HepG2 (cell line): ENCODE results near the gene DDI2. TPM values are rescaled to one million over a fixed set of nuclear protein-coding genes. Genes with fewer than 3 reads are reported as not detected.

Experiments
- ATAC-seq: fragments of 200-7000 bp; cut with Tn5 transposase; 3 replicates; pipeline ENCODE4 v1.9.1; 2020; ENCODE audit warnings: mild to moderate bottlenecking, moderate library complexity
- BruUV-seq: library from RNA; stranded (reverse); fragments of 400-500 nt; replicated peaks from 2 replicates; lab custom pipeline; 2021; lab: Mats Ljungman, UMichigan
- CTCF ChIA-PET: fragments of 300-600 bp; formaldehyde crosslinking; extraction: SDS; loops from one replicate; lab custom pipeline; 2021; ENCODE audit warnings: low total read pairs, inconsistent platforms, low intra/inter-chr PET ratio; lab: Yijun Ruan, JAX
- POLR2A ChIA-PET: fragments of 350-600 bp; sonication (Branson Sonifier 250); formaldehyde crosslinking; loops from one replicate; lab custom pipeline; 2020; ENCODE audit warnings: antibody characterized with exemption, inconsistent platforms; lab: Yijun Ruan, JAX
- DNase-seq: peaks from one replicate; pipeline ENCODE4 v3.0.0-alpha.2; 2015; ENCODE audit warnings: low spot score
- FAIRE-seq: peaks from 3 replicates; lab custom pipeline; 2011; peaks lifted over from hg19 to GRCh38; lab: Jason Lieb, UNC
- H2AFZ ChIP-seq: one replicate; pipeline ENCODE4 v1.6.1; 2011; ENCODE audit warnings: low read length, inconsistent platforms
- H3K27ac ChIP-seq: fragments of 300-600 bp; 3 replicates; pipeline ENCODE4 v1.8.0; 2011; ENCODE audit warnings: mixed run types, mild to moderate bottlenecking, mixed read lengths, low read length, inconsistent platforms; ENCODE audit not compliant: insufficient read depth; ENCODE audit errors: extremely low read length
- H3K27me3 ChIP-seq, 2 experiments: fragments of 200-600 bp in 1 of 2; 2 replicates in 1 of 2; 3 replicates in 1 of 2; pipeline versions ENCODE4 v1.6.0 to v1.8.0; 2011; ENCODE audit warnings: low read length in 2 of 2, mild to moderate bottlenecking in 2 of 2, moderate library complexity in 2 of 2, inconsistent platforms in 1 of 2; ENCODE audit not compliant: insufficient read depth in 2 of 2, control insufficient read depth in 1 of 2
- H3K36me3 ChIP-seq, 2 experiments: fragments of 200-600 bp in 1 of 2; replicated peaks in 1 of 2; 2 replicates in 1 of 2; 3 replicates in 1 of 2; pipeline versions ENCODE4 v1.5.1 to v1.8.0; 2011; ENCODE audit warnings: low read length in 2 of 2, inconsistent platforms in 1 of 2; ENCODE audit not compliant: insufficient read depth in 2 of 2, control insufficient read depth in 1 of 2
- H3K4me1 ChIP-seq: 2 replicates; pipeline ENCODE4 v1.5.1; 2012; ENCODE audit warnings: low read length, inconsistent platforms; ENCODE audit not compliant: insufficient read depth
- H3K4me2 ChIP-seq: 2 replicates; pipeline ENCODE4 v1.6.0; 2011; ENCODE audit warnings: low read depth, low read length, inconsistent platforms
- H3K4me3 ChIP-seq, 3 experiments: fragments of 200-600 bp in 1 of 3; sonication (generic), shearing (Covaris generic) in 1 of 3; replicated peaks in 1 of 3; 2 replicates each; pipeline ENCODE4 v1.5.1; 2011 to 2016; ENCODE audit warnings: low read length in 3 of 3, inconsistent platforms in 2 of 3, low read depth in 2 of 3, mild to moderate bottlenecking in 2 of 3, control low read depth in 1 of 3, mixed read lengths in 1 of 3; ENCODE audit not compliant: insufficient read depth in 1 of 3
- H3K79me2 ChIP-seq: one replicate; pipeline ENCODE4 v1.6.1; 2011; ENCODE audit warnings: low read length, inconsistent platforms; ENCODE audit not compliant: insufficient read depth
- H3K9ac ChIP-seq: 2 replicates; pipeline ENCODE4 v1.6.0; 2011; ENCODE audit warnings: mild to moderate bottlenecking, low read depth, low read length, inconsistent platforms; ENCODE audit not compliant: insufficient read depth
- H3K9me3 ChIP-seq: 2 replicates; pipeline ENCODE4 v1.5.1; 2012; ENCODE audit warnings: mild to moderate bottlenecking, low read length
- H4K20me1 ChIP-seq: 2 replicates; pipeline ENCODE4 v1.6.0; 2011; ENCODE audit warnings: inconsistent platforms, mild to moderate bottlenecking, low read length, moderate library complexity; ENCODE audit not compliant: insufficient read depth
- BATF2 ChIP-seq: sonication (generic); formaldehyde crosslinking; IDR thresholded peaks from 2 replicates; pipeline ENCODE4 v1.8.0; 2022; ENCODE audit warnings: mild to moderate bottlenecking, missing genetic modification reagents, moderate library complexity
- CEBPB ChIP-seq: IDR thresholded peaks from 2 replicates; pipeline ENCODE4 v1.6.1; 2011; ENCODE audit warnings: low read depth, low read length, improper control_type of control experiment, borderline replicate concordance
- MEIS2 ChIP-seq: sonication (generic); formaldehyde crosslinking; IDR thresholded peaks from 2 replicates; pipeline ENCODE4 v1.9.0; 2021; ENCODE audit warnings: mild to moderate bottlenecking, missing genetic modification reagents
- SETDB1 ChIP-seq: sonication (generic); formaldehyde crosslinking; IDR thresholded peaks from 2 replicates; pipeline ENCODE4 v1.5.1; 2020; ENCODE audit warnings: missing genetic modification reagents, mild to moderate bottlenecking, borderline replicate concordance
- SNAPC5 ChIP-seq: sonication (generic); formaldehyde crosslinking; IDR thresholded peaks from 2 replicates; pipeline ENCODE4 v1.8.1; 2023; ENCODE audit warnings: mild to moderate bottlenecking, missing genetic modification reagents, borderline replicate concordance
- ZSCAN31 ChIP-seq: sonication (generic); formaldehyde crosslinking; IDR thresholded peaks from 2 replicates; pipeline ENCODE4 v1.5.0; 2020; ENCODE audit warnings: low read depth, mild to moderate bottlenecking, missing genetic modification reagents
- WGBS: methylation state at CpG from one replicate; pipeline ENCODE4 v1.1.6; 2017; ENCODE audit warnings: low lambda C conversion rate; 5-methylcytosine and 5-hydroxymethylcytosine counted together
- in situ Hi-C: cut with HindIII; loops from 2 replicates; pipeline ENCODE4 v1.10.0; 2017; ENCODE audit warnings: low pct_unique_long_range_greater_than_20kb; ENCODE audit not compliant: extremely low pct_ligation_motif_present
- intact Hi-C: fragments of 100-400 bp; cut with micrococcal nuclease; formaldehyde crosslinking; loops from one replicate; pipeline ENCODE4 v1.10.0; 2022; ENCODE audit not compliant: unreplicated experiment
- polyA plus RNA-seq, 8 experiments: library from polyadenylated mRNA; depleted of rRNA in 3 of 8; stranded (reverse) in 7 of 8; unstranded in 1 of 8; fragments of >200 nt; fragmentation: Illumina TruSeq in 4 of 8; extraction: Trizol in 4 of 8; gene quantifications; 2 replicates each; pipeline versions ENCODE4 v1.2.1 to v1.2.3, GENCODE V29; 2011 to 2016; ENCODE audit warnings: low read depth in 4 of 8, missing spikeins in 1 of 8, mixed read lengths in 1 of 8; ENCODE audit not compliant: insufficient read depth in 1 of 8
- total RNA-seq, 5 experiments: library from RNA; depleted of rRNA; stranded (reverse); fragments of >200 nt; fragmentation: Illumina TruSeq; extraction: Trizol; gene quantifications; 2 replicates each; pipeline ENCODE4 v1.2.3, GENCODE V29; 2016; ENCODE audit warnings: low read depth in 1 of 5
- TF ChIP-seq, protein P1 (sequence below): sonication (generic); formaldehyde crosslinking; IDR thresholded peaks from 2 replicates; pipeline ENCODE4 v1.5.0; 2020; ENCODE audit warnings: missing genetic modification reagents

Gene DDI2
- total and polyA plus RNA-seq, 2 of the 13 experiments (the other 11 are each of a cell fraction or from before 2014, with no cell fraction given) = 8.5 to 25.7 TPM

- ChIA-PET CTCF (no interaction called here), POLR2A (no interaction called here)
- intact Hi-C loops = no loop called here
Measured at GRCh38 chr1:15657021-15657420, 39.8 kb downstream of the DDI2 start.

GRCh38 chr1:15660151-15660550, 42.9 kb downstream of the DDI2 start:
- Histone ChIP-seq H3K9ac (no peak overlapping the region), H3K4me1 (no peaks in the 10 kb centered on the region), H3K4me2 (no peak overlapping the region), H3K36me3 (peaks cover 29 to 64% of the 10 kb centered on the region in 2 experiments), H3K4me3 (no peak overlapping the region), H2AFZ (no peak overlapping the region), H3K27me3 (no peaks in the 10 kb centered on the region), H3K9me3 (no peaks in the 10 kb centered on the region), H3K27ac (no peak overlapping the region), H4K20me1 (no peaks in the 10 kb centered on the region), H3K79me2 (no peaks in the 10 kb centered on the region)
- POLR2A ChIA-PET = no interaction called here
- WGBS = 90% methylated on average over 3 of the region's 3 CpGs
- no peak for DNase-seq
- ATAC-seq = no peak
- in situ Hi-C loops (no loop called here), intact Hi-C loops (no loop called here)
- FAIRE-seq = no peak
- BruUV-seq = no TSS peak
- CTCF ChIA-PET = no interaction called here
- TF ChIP-seq SETDB1 (CRISPR knock-in tag) = no peak
- no peak for TF ChIP-seq ZSCAN31 (CRISPR knock-in tag)
- TF ChIP-seq SNAPC5 = no peak
- no peak for TF ChIP-seq MEIS2 (CRISPR knock-in tag)
- 0 out of 2 replicates have a peak, but pooled peaks have one; percentile 11 for TF ChIP-seq CEBPB
- TF ChIP-seq, protein P1, sequence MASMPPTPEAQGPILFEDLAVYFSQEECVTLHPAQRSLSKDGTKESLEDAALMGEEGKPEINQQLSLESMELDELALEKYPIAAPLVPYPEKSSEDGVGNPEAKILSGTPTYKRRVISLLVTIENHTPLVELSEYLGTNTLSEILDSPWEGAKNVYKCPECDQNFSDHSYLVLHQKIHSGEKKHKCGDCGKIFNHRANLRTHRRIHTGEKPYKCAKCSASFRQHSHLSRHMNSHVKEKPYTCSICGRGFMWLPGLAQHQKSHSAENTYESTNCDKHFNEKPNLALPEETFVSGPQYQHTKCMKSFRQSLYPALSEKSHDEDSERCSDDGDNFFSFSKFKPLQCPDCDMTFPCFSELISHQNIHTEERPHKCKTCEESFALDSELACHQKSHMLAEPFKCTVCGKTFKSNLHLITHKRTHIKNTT (CRISPR knock-in tag) = no peak

More at GRCh38 chr1:15657021-15657420, 39.8 kb downstream of the DDI2 start:
- Histone ChIP-seq H3K36me3 (peaks cover 30 to 77% of the 10 kb centered on the region in 2 experiments), H3K4me1 (no peaks in the 10 kb centered on the region), H3K4me2 (no peak overlapping the region), H3K27ac (no peak overlapping the region)
- TF ChIP-seq BATF2 (CRISPR knock-in tag) (no peak), ZSCAN31 (CRISPR knock-in tag) (no peak)
- TF ChIP-seq, all 625 proteins: peak for 0
- no TSS peak for BruUV-seq
- in situ Hi-C loops = no loop called here
- no peaks in the 10 kb centered on the region for H3K9me3 ChIP-seq
- H3K4me3 ChIP-seq = no peak overlapping the region
- peaks cover 9% of the 10 kb centered on the region; the same call in 1 of the 2 replicates for H4K20me1 ChIP-seq
- no peak overlapping the region for H3K9ac ChIP-seq
- H2AFZ ChIP-seq = no peak overlapping the region
- DNase-seq = no peak
- WGBS = 100% methylated on average over 1 of the region's 1 CpG
- ATAC-seq = no peak
- no peaks in the 10 kb centered on the region for H3K79me2 ChIP-seq
- no peaks in the 10 kb centered on the region for H3K27me3 ChIP-seq
- no peak for FAIRE-seq
